GM12878 (cell line): ENCODE results near the gene VRK3. TPM values are rescaled to one million over a fixed set of nuclear protein-coding genes. Genes with fewer than 3 reads are reported as not detected.

Experiments used
- ATAC-seq: fragments of 200-7000 bp; cut with Tn5 transposase; 3 replicates; pipeline ENCODE4 v1.9.1; 2020; ENCODE audit warnings: mild to moderate bottlenecking, moderate library complexity
- BruUV-seq: library from RNA; stranded (reverse); fragments of 400-500 nt; replicated peaks from 2 replicates; lab custom pipeline; 2021; lab: Mats Ljungman, UMichigan
- CTCF ChIA-PET: fragments of 300-600 bp; sonication (Branson Sonifier 250); formaldehyde crosslinking; extraction: SDS; loops from one replicate; lab custom pipeline; 2021; ENCODE audit warnings: inconsistent platforms; lab: Yijun Ruan, JAX
- POLR2A ChIA-PET: fragments of 350-600 bp; formaldehyde crosslinking; extraction: SDS; loops from one replicate; lab custom pipeline; 2021; ENCODE audit warnings: inconsistent platforms; lab: Charles Lee
- RAD21 ChIA-PET: fragments of 300-600 bp; sonication (Branson Sonifier 250); formaldehyde crosslinking; loops from one replicate; lab custom pipeline; 2023; ENCODE audit warnings: antibody characterized with exemption; ENCODE audit not compliant: unreplicated experiment; lab: Charles Lee
- SMC1A ChIA-PET: fragments of 300-600 bp; sonication (Branson Sonifier 250); formaldehyde crosslinking; loops from one replicate; lab custom pipeline; 2023; ENCODE audit not compliant: unreplicated experiment, uncharacterized antibody; lab: Charles Lee
- DNase-seq: peaks from one replicate; pipeline ENCODE4 v3.0.0-alpha.2; 2011; ENCODE audit warnings: low read depth, low spot score
- FAIRE-seq: peaks from 3 replicates; lab custom pipeline; 2011; peaks lifted over from hg19 to GRCh38; lab: Jason Lieb, UNC
- H2AFZ ChIP-seq: 2 replicates; pipeline ENCODE4 v1.6.0; 2011; ENCODE audit warnings: low read depth, low read length, control low read depth; ENCODE audit not compliant: control insufficient read depth
- H3K27ac ChIP-seq: 2 replicates; pipeline ENCODE4 v1.5.1; 2011; ENCODE audit warnings: control low read depth; ENCODE audit not compliant: control insufficient read depth, insufficient read depth
- H3K27me3 ChIP-seq, 2 experiments: replicated peaks in 1 of 2; 2 replicates each; pipeline versions ENCODE4 v1.6.0 to v1.6.1; 2011; ENCODE audit warnings: low read length in 1 of 2; ENCODE audit not compliant: control insufficient read depth in 2 of 2, insufficient read depth in 2 of 2
- H3K36me3 ChIP-seq, 2 experiments: 2 replicates each; pipeline ENCODE4 v1.5.1; 2011; ENCODE audit warnings: low read length in 1 of 2; ENCODE audit not compliant: control insufficient read depth in 2 of 2, insufficient read depth in 2 of 2
- H3K4me1 ChIP-seq: 2 replicates; pipeline ENCODE4 v1.6.1; 2011; ENCODE audit warnings: mild to moderate bottlenecking, low read length, moderate library complexity, mixed read lengths; ENCODE audit not compliant: control insufficient read depth, insufficient read depth
- H3K4me2 ChIP-seq: 2 replicates; pipeline ENCODE4 v1.6.0; 2011; ENCODE audit warnings: control low read depth; ENCODE audit not compliant: control insufficient read depth, insufficient read depth
- H3K4me3 ChIP-seq: fragments of 200-600 bp; sonication (generic); 2 replicates; pipeline ENCODE4 v1.5.1; 2016
- H3K79me2 ChIP-seq: 2 replicates; pipeline ENCODE4 v1.6.0; 2011; ENCODE audit warnings: low read length; ENCODE audit not compliant: control insufficient read depth, insufficient read depth
- H3K9ac ChIP-seq: 2 replicates; pipeline ENCODE4 v1.8.0; 2011; ENCODE audit warnings: low read length, control low read depth, mixed read lengths; ENCODE audit not compliant: control insufficient read depth, insufficient read depth
- H3K9me3 ChIP-seq: replicated peaks from 3 replicates; pipeline ENCODE4 v1.5.1; 2011; ENCODE audit warnings: mild to moderate bottlenecking, low read length; ENCODE audit not compliant: control insufficient read depth, insufficient read depth
- H4K20me1 ChIP-seq: 2 replicates; pipeline ENCODE4 v1.6.0; 2011; ENCODE audit not compliant: control insufficient read depth, insufficient read depth
- HDAC2 ChIP-seq: fragments of 200-600 bp; sonication (generic); IDR thresholded peaks from 2 replicates; pipeline ENCODE4 v1.6.1; 2017
- RAD51 ChIP-seq: fragments of 450-650 bp; IDR thresholded peaks from 2 replicates; pipeline ENCODE4 v1.6.1; 2016; ENCODE audit warnings: moderate library complexity, mild to moderate bottlenecking, inconsistent platforms
- SMAD1 ChIP-seq: fragments of 450-650 bp; IDR thresholded peaks from 2 replicates; pipeline ENCODE4 v1.6.1; 2018; ENCODE audit warnings: mild to moderate bottlenecking, low read depth; ENCODE audit not compliant: partially characterized antibody
- SREBF2 ChIP-seq: IDR thresholded peaks from 2 replicates; pipeline ENCODE4 v1.6.1; 2012; ENCODE audit warnings: mild to moderate bottlenecking, low read length
- ZNF24 ChIP-seq: fragments of 450-650 bp; IDR thresholded peaks from 2 replicates; pipeline ENCODE4 v1.6.1; 2017; ENCODE audit warnings: antibody characterized with exemption, mild to moderate bottlenecking
- WGBS: methylation state at CpG from one replicate; pipeline ENCODE4 v1.1.6; 2016; ENCODE audit warnings: low lambda C conversion rate; ENCODE audit not compliant: insufficient replicate concordance, insufficient coverage; ENCODE audit errors: missing lambda C conversion rate; 5-methylcytosine and 5-hydroxymethylcytosine counted together
- in situ Hi-C: fragments of 300-500 bp; cut with MboI; formaldehyde crosslinking; loops from 9 replicates; pipeline ENCODE4 v1.14.3; 2018; ENCODE audit warnings: mixed read lengths
- intact Hi-C: fragments of 100-400 bp; cut with micrococcal nuclease; formaldehyde crosslinking; loops from one replicate; pipeline ENCODE4 v1.14.2; 2022; ENCODE audit not compliant: unreplicated experiment
- polyA plus RNA-seq, 11 experiments: library from polyadenylated mRNA; depleted of rRNA in 4 of 11; unstranded in 6 of 11; stranded (reverse) in 5 of 11; fragments of >200 nt; fragmentation: Nextera tagmentation in 4 of 11; fragmentation: Illumina TruSeq in 1 of 11; extraction: Ambion mirVana in 4 of 11; extraction: Trizol in 1 of 11; gene quantifications; 1 replicate in 1 of 11; 2 replicates in 10 of 11; pipeline versions ENCODE4 v1.2.1 to v1.2.3, GENCODE V29; 2011 to 2016; ENCODE audit warnings: inconsistent platforms in 2 of 11, missing spikeins in 2 of 11, low read depth in 1 of 11
- total RNA-seq, 4 experiments: library from RNA; depleted of rRNA in 3 of 4; stranded (reverse); fragments of >200 nt in 3 of 4; fragmentation: Illumina TruSeq in 1 of 4; extraction: Trizol in 1 of 4; gene quantifications; 2 replicates each; pipeline versions ENCODE4 v1.2.1 to v1.2.3, GENCODE V29; 2013 to 2021
- TF ChIP-seq, protein P1 (sequence below): fragments of 150-350 bp; IDR thresholded peaks from 2 replicates; pipeline ENCODE4 v1.6.1; 2016; ENCODE audit warnings: low read depth, low read length
- TF ChIP-seq, protein P2 (sequence below): IDR thresholded peaks from 2 replicates; pipeline ENCODE4 v1.6.1; 2012; ENCODE audit warnings: low read depth, low read length, improper control_type of control experiment

VRK3 gene
- total and polyA plus RNA-seq, 10 of the 15 experiments (the other 5 are each of a cell fraction or from before 2014, with no cell fraction given), result 17.3 to 61.9 (median 35.5) TPM

DNA sequence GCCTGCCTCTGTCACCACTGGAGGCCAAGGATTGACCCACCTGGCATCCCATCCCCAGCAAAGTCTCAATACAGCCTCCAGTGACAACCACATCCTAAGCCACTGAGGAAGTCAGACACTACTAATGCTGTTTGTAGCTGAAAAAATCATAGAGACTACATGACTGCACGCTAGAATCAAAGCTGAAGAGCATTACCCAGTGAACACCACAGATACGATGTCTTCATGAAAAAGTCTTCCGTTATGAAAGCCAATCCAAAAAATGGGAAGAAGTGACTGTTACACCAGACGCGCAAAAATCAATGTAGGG lies 84.7 kb downstream of the VRK3 start:
- H3K9me3 ChIP-seq, result no peaks in the 10 kb centered on the region; the same call in 2 of the 3 replicates

More for the DNA sequence above, 84.7 kb downstream of the VRK3 start:
- H3K79me2 ChIP-seq, result no peaks in the 10 kb centered on the region
- ATAC-seq (no peak), DNase-seq (no peak), FAIRE-seq (peak; percentile 41)
- TF ChIP-seq ZNF24, result no peak
- TF ChIP-seq RAD51, result no peak
- TF ChIP-seq, protein P1, sequence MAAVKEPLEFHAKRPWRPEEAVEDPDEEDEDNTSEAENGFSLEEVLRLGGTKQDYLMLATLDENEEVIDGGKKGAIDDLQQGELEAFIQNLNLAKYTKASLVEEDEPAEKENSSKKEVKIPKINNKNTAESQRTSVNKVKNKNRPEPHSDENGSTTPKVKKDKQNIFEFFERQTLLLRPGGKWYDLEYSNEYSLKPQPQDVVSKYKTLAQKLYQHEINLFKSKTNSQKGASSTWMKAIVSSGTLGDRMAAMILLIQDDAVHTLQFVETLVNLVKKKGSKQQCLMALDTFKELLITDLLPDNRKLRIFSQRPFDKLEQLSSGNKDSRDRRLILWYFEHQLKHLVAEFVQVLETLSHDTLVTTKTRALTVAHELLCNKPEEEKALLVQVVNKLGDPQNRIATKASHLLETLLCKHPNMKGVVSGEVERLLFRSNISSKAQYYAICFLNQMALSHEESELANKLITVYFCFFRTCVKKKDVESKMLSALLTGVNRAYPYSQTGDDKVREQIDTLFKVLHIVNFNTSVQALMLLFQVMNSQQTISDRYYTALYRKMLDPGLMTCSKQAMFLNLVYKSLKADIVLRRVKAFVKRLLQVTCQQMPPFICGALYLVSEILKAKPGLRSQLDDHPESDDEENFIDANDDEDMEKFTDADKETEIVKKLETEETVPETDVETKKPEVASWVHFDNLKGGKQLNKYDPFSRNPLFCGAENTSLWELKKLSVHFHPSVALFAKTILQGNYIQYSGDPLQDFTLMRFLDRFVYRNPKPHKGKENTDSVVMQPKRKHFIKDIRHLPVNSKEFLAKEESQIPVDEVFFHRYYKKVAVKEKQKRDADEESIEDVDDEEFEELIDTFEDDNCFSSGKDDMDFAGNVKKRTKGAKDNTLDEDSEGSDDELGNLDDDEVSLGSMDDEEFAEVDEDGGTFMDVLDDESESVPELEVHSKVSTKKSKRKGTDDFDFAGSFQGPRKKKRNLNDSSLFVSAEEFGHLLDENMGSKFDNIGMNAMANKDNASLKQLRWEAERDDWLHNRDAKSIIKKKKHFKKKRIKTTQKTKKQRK, result no peak
- TF ChIP-seq HDAC2, result no peak
- TF ChIP-seq SMAD1, result no peak
- TF ChIP-seq, protein P2, sequence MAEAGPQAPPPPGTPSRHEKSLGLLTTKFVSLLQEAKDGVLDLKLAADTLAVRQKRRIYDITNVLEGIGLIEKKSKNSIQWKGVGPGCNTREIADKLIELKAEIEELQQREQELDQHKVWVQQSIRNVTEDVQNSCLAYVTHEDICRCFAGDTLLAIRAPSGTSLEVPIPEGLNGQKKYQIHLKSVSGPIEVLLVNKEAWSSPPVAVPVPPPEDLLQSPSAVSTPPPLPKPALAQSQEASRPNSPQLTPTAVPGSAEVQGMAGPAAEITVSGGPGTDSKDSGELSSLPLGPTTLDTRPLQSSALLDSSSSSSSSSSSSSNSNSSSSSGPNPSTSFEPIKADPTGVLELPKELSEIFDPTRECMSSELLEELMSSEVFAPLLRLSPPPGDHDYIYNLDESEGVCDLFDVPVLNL, result no peak
- TF ChIP-seq SREBF2, result no peak
- no peaks in the 10 kb centered on the region for H4K20me1 ChIP-seq
- SMC1A ChIA-PET, result no interaction called here
- H3K36me3 ChIP-seq, result no peaks in the 10 kb centered on the region
- H3K27ac ChIP-seq, result no peak overlapping the region
- in situ Hi-C loops, result no loop called here
- H3K4me3 ChIP-seq, result no peak overlapping the region
- RAD21 ChIA-PET, result no interaction called here
- POLR2A ChIA-PET, result no interaction called here
- H3K4me2 ChIP-seq, result no peak overlapping the region
- H3K4me1 ChIP-seq, result peaks cover 3% of the 10 kb centered on the region; the same call in 1 of the 2 replicates
- no peak overlapping the region for H2AFZ ChIP-seq
- WGBS, result 63% methylated on average over 5 of the region's 5 CpGs
- H3K27me3 ChIP-seq, result no peaks in the 10 kb centered on the region
- H3K9ac ChIP-seq, result no peak overlapping the region
- no TSS peak for BruUV-seq
- CTCF ChIA-PET, result interaction anchor here (0.6 to 1.2 kb wide), 2 partner anchors 55 to 153 kb away, joined by 3 to 4 read pairs; no protein-coding TSS in a partner anchor
- intact Hi-C loops, result no loop called here
